ENCODE data around the gene CHID1. TPM values are rescaled to one million over a fixed set of nuclear protein-coding genes. Genes with fewer than 3 reads are reported as not detected.

The CHID1 gene
- total RNA-seq, 3 donors from 2014 or later, result 52.3 to 64.3 (median 55.3) TPM

GRCh38 chr11:831118-831864 is 79.3 kb downstream of the CHID1 start:
- TF ChIP-seq CTCF (IDR thresholded peaks at IDR 0.05), result no peak
- ATAC-seq, result no peak
- peak in 2 of 3 donors; percentile 50 to 63 for DNase-seq
- Histone ChIP-seq H3K4me3 (no peak overlapping the region), H3K36me3 (ENCODE audit: low read depth) (no peaks in the 10 kb centered on the region), H3K9me3 (no peaks in the 10 kb centered on the region), H3K4me1 (ENCODE audit: low read depth) (peaks cover 58% of the 10 kb centered on the region)
- intact Hi-C loops (cut with DNase I, micrococcal nuclease), result no loop called here

- no peak for ATAC-seq
- DNase-seq, result peak; percentile 79 to 91 (median 83)
- peaks cover 65% of the 10 kb centered on the region for H3K4me1 ChIP-seq (ENCODE audit: low read depth)
- H3K4me3 ChIP-seq, result no peak overlapping the region
- no peaks in the 10 kb centered on the region for H3K9me3 ChIP-seq
- H3K36me3 ChIP-seq (ENCODE audit: low read depth), result no peaks in the 10 kb centered on the region
- intact Hi-C loops (cut with DNase I, micrococcal nuclease), result no loop called here
- no peak for TF ChIP-seq CTCF (IDR thresholded peaks at IDR 0.05)
These were observed 80.1 kb downstream of the CHID1 start for GRCh38 chr11:830295-831117.

GRCh38 chr11:829847-830294 is 80.7 kb downstream of the CHID1 start:
- no peak overlapping the region for H3K4me3 ChIP-seq
- DNase-seq (no peak), ATAC-seq (no peak)
- H3K36me3 ChIP-seq (ENCODE audit: low read depth), result no peaks in the 10 kb centered on the region
- intact Hi-C loops (cut with DNase I, micrococcal nuclease), result no loop called here
- no peak for TF ChIP-seq CTCF (IDR thresholded peaks at IDR 0.05)
- peaks cover 68% of the 10 kb centered on the region for H3K4me1 ChIP-seq (ENCODE audit: low read depth)
- H3K9me3 ChIP-seq, result no peaks in the 10 kb centered on the region

- Histone ChIP-seq H3K9me3 (no peaks in the 10 kb centered on the region), H3K4me3 (no peak overlapping the region), H3K36me3 (ENCODE audit: low read depth) (no peaks in the 10 kb centered on the region), H3K4me1 (ENCODE audit: low read depth) (peaks cover 72% of the 10 kb centered on the region)
- no peak for TF ChIP-seq CTCF (IDR thresholded peaks at IDR 0.05)
- DNase-seq, result peak in 2 of 3 donors; percentile 60 to 69
- intact Hi-C loops (cut with DNase I, micrococcal nuclease), result no loop called here
- ATAC-seq, result no peak
These were observed 81.3 kb downstream of the CHID1 start for GRCh38 chr11:829176-829846.

- no peak for TF ChIP-seq CTCF (IDR thresholded peaks at IDR 0.05)
- DNase-seq, result peak in 1 of 3 donors; percentile 55
- Histone ChIP-seq H3K36me3 (ENCODE audit: low read depth) (no peaks in the 10 kb centered on the region), H3K9me3 (no peaks in the 10 kb centered on the region), H3K4me3 (no peak overlapping the region), H3K4me1 (ENCODE audit: low read depth) (peaks cover 74% of the 10 kb centered on the region)
- intact Hi-C loops (cut with DNase I, micrococcal nuclease), result no loop called here
- no peak for ATAC-seq
These were observed 82.0 kb downstream of the CHID1 start for GRCh38 chr11:828506-829175.
